GM21825 (cell line): Measurements from ENCODE around the gene DDX39B.
"Not testable (repeated sequence)": the region's sequence is repeated elsewhere in the genome, so short reads cannot be mapped to it uniquely, and the experiment has no call there.

Experiments used
- ATAC-seq: cut with Tn5 transposase; IDR thresholded peaks from one replicate; pipeline ENCODE4 v1.9.1; 2021; ENCODE audit warnings: mild to moderate bottlenecking, moderate library complexity; ENCODE audit not compliant: unreplicated experiment

The DDX39B gene

GRCh38 chr6:31487674-31488073 is 54.1 kb downstream of the DDX39B start:
- ATAC-seq, result not testable (repeated sequence)

DNA sequence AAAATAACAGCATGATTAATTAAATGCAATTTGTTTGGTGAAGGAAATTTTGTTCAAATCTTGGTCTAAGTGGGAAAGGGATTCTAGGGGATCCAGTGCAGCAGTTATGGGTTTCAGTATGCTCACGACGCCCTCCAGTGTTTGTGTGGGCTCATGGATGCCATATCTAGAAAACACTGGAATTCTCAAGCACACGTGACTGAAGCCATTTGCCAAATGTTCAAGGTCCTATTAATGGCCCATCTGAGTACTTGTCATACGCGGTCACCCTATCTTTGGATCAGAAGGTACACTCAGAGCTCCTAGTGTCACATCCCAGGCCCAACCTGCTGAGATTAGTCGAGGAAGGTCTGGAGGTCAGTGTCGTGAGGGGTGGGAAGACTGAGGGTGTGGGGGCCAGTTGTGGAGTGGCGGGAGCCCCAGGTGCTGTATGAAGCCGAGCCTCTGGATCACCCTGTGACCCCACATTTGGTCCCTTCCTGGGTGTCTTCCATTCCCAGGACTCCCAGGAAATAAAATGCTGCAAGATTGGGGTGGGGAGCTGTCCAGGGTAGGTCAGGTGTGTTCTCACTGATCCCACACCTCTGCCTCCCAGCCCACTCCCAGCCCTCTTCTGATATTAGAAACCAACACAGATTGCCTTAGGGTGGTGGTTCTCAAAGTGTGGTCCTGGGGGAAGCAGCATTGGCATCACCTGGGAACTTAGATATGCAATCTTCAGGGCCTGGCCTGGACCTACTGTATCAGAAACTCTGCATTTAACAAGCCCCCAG is 55.6 kb downstream of the DDX39B start:
- not testable (repeated sequence) for ATAC-seq

DNA sequence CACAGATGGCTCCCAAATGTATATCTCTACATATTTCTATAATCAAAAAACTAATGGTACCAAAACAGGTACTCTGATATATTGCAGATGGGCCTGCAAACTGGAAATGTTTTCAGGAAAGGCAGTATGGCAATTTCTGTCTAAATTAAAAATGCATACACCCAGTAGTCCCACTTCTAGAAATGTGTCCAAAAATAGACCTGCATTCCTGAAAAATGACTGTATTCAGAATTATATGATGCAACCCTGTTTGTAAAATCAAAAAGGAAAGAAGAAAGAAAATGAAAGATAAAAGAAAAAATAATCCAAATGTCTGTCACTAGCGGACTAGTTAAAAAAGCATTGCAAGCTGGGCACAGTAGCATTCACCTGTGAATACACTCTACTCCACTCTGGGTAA is 56.7 kb downstream of the DDX39B start:
- ATAC-seq, result no peak

- no peak for ATAC-seq
Measured at GRCh38 chr6:31483392-31483791, 58.4 kb downstream of the DDX39B start.

DNA sequence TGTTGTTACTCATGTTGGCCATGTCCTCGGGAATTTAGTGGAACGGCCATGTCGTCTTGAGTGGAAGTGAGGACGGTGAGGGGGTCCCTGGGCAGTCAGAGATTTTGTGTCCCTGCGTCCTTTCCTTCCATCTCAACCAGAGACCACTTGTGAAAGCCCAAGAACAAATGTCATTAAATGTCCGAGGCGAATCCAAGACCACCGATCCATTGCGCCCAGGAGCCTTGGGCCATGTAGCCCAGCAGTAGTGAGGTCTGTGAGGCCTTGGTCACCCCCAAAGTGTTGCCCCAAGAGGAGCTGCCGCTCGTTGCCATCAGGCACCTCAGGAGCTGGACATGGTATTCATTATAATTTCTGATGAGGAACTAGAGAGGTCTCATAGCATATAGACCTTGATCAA is 61.2 kb downstream of the DDX39B start:
- no peak for ATAC-seq
